Stomach (tissue), 9 donors: Measurements from ENCODE around the gene SLIT1. TPM values are rescaled to one million over a fixed set of nuclear protein-coding genes. Genes with fewer than 3 reads are reported as not detected.

Source experiments
- DNase-seq, 2 donors: peaks; one replicate each; pipeline versions ENCODE4 v3.0.0 to v3.0.0-alpha.2; 2013 to 2019
- H3K27ac ChIP-seq, 5 donors: fragments of 200-600 bp in 4 of 5; sonication (generic) in 4 of 5; one replicate each; pipeline ENCODE4 v1.5.1; 2013 to 2019; ENCODE audit warnings: mild to moderate bottlenecking in 1 of 5, moderate library complexity in 1 of 5
- H3K27me3 ChIP-seq, 3 donors: fragments of 200-600 bp; sonication (generic); one replicate each; pipeline ENCODE4 v1.5.1; 2017 to 2019; ENCODE audit warnings: mixed run types in 1 of 3
- H3K36me3 ChIP-seq, 4 donors: fragments of 200-600 bp; sonication (generic); 1 replicate in 3 of 4; 2 replicates in 1 of 4; pipeline ENCODE4 v1.5.1; 2016 to 2019
- H3K4me1 ChIP-seq, 4 donors: fragments of 200-600 bp; sonication (generic); one replicate each; pipeline ENCODE4 v1.5.1; 2016 to 2019
- H3K4me3 ChIP-seq, 4 donors: fragments of 200-600 bp; sonication (generic) in 3 of 4; one replicate each; pipeline ENCODE4 v1.5.1; 2016 to 2019; ENCODE audit warnings: mild to moderate bottlenecking in 1 of 4
- H3K9me3 ChIP-seq, 4 donors: fragments of 200-600 bp; sonication (generic); one replicate each; pipeline ENCODE4 v1.5.1; 2016 to 2019
- EP300 ChIP-seq: sonication (generic); formaldehyde crosslinking; IDR thresholded peaks from one replicate; pipeline ENCODE4 v1.6.1; 2017; ENCODE audit warnings: antibody characterized with exemption
- POLR2A ChIP-seq, 4 donors: fragments of 450-650 bp; IDR thresholded peaks; one replicate each; pipeline ENCODE4 v1.6.1; 2016; ENCODE audit warnings: antibody characterized with exemption in 4 of 4, control low read depth in 2 of 4, mild to moderate bottlenecking in 1 of 4, moderate library complexity in 1 of 4
- POLR2AphosphoS5 ChIP-seq, 3 donors: sonication (generic); formaldehyde crosslinking; IDR thresholded peaks; one replicate each; pipeline ENCODE4 v1.6.1; 2016; ENCODE audit warnings: antibody characterized with exemption in 3 of 3
- WGBS, 5 donors: extraction: QIAGEN DNeasy Blood & Tissue Kit in 3 of 5; methylation state at CpG; one replicate each; pipeline versions ENCODE4 v1.1.5 to v1.1.7; 2013 to 2018; 5-methylcytosine and 5-hydroxymethylcytosine counted together
- intact Hi-C: fragments of 100-400 bp; cut with DNase I; formaldehyde crosslinking; loops from one replicate; pipeline ENCODE4 v1.15.1; 2023; ENCODE audit warnings: low total_unique reads
- polyA plus RNA-seq, 3 donors: library from polyadenylated mRNA; stranded (reverse); fragments of 200-250 nt; gene quantifications; one replicate each; pipeline ENCODE4 v1.2.3, GENCODE V29; 2013
- total RNA-seq, 5 donors: library from RNA; depleted of rRNA; stranded (reverse); fragments of >200 nt; gene quantifications; one replicate each; pipeline versions ENCODE4 v1.1.0 to v1.2.3, GENCODE V29; 2014 to 2016
- TF ChIP-seq, protein P1 (sequence below), 7 experiments: fragments of 450-650 bp in 4 of 7; fragments of 200-600 bp in 3 of 7; sonication (generic) in 3 of 7; IDR thresholded peaks; one replicate each; pipeline ENCODE4 v1.5.1; 2016 to 2019; ENCODE audit warnings: antibody characterized with exemption in 7 of 7, control low read depth in 2 of 7, mild to moderate bottlenecking in 1 of 7
- donor health status: healthy with polysubstance abuse.
- donor health status: Bipolar disorder and iron deficiency.
- donor health status: healthy.

SLIT1 gene
- total and polyA plus RNA-seq, 8 donors = under 0.01 to 6.1 (median 0.44) TPM

DNA sequence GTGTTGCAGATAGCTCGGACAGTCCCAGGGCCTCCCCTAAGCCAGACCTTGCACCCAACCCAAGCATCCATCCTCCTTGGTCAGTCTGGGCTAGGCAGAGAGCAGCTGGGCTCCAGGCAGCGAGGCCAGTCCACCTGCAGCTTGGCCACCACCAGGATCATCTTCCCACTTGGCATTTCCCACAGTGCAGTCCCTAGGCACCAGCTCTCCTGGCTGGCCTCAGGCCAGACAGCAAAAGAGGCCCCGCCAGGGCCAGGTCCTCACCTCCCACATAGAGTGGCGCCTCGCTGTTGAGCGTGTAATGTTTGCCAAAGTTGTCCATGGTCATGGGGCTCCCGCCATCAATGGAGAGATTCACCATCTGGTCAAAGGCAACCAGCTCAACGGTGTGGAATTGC is 182.0 kb downstream of the SLIT1 start:
- Histone ChIP-seq H3K4me1 (peaks cover 0 to 2% (median under 1%) of the 10 kb centered on the region in 4 donors), H3K36me3 (no peaks in the 10 kb centered on the region), H3K4me3 (no peak overlapping the region), H3K27me3 (no peaks in the 10 kb centered on the region), H3K27ac (no peak overlapping the region), H3K9me3 (peaks cover 0 to 22% (median 10%) of the 10 kb centered on the region in 4 donors)
- WGBS, 5 donors = 92 to 93% (median 93%) methylated on average over 6 to 8 of the region's 8 CpGs
- intact Hi-C loops = no loop called here
- TF ChIP-seq, protein P1, sequence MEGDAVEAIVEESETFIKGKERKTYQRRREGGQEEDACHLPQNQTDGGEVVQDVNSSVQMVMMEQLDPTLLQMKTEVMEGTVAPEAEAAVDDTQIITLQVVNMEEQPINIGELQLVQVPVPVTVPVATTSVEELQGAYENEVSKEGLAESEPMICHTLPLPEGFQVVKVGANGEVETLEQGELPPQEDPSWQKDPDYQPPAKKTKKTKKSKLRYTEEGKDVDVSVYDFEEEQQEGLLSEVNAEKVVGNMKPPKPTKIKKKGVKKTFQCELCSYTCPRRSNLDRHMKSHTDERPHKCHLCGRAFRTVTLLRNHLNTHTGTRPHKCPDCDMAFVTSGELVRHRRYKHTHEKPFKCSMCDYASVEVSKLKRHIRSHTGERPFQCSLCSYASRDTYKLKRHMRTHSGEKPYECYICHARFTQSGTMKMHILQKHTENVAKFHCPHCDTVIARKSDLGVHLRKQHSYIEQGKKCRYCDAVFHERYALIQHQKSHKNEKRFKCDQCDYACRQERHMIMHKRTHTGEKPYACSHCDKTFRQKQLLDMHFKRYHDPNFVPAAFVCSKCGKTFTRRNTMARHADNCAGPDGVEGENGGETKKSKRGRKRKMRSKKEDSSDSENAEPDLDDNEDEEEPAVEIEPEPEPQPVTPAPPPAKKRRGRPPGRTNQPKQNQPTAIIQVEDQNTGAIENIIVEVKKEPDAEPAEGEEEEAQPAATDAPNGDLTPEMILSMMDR (IDR thresholded peaks at IDR 0.05) = no peak
- no peak for TF ChIP-seq POLR2AphosphoS5 (IDR thresholded peaks at IDR 0.05)
- TF ChIP-seq POLR2A (IDR thresholded peaks at IDR 0.05) = no peak
- no peak for TF ChIP-seq EP300
- no peak for DNase-seq

DNA sequence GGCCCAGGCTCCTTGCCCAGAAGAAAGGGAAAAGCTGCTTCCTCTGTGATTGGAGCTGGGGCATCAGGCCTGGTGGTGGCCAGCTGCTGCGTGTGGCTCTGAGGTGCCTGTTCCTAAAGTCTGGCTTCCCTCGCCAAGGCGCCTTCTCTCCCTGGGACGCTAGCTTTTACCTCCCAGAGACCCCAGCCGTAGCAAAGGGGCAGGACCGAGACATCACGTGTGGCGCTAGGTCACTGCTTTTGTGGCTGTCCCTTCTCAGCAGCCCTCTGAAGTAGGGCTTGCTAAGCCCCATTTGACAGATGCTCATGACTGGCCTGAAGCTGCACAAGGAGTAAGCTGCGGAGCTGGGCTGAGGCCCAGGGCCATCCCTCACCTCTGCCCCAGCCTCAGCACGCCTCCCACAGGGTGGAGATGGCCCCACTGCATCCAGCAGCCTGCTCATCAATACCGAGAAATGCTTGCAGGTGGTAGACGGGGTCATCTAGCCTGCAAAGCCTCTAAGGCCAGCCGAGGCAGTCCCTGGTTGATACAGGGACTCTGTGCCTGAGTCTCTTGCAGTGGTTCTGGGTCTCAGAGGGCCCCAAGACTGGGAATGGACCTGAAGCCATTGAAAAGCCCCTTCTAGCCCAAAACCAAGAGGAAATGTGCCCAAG is 182.5 kb downstream of the SLIT1 start:
- no peak for TF ChIP-seq EP300
- TF ChIP-seq POLR2AphosphoS5 (IDR thresholded peaks at IDR 0.05) = no peak
- no peak for TF ChIP-seq POLR2A (IDR thresholded peaks at IDR 0.05)
- TF ChIP-seq, protein P1 (IDR thresholded peaks at IDR 0.05) = no peak
- Histone ChIP-seq H3K27me3 (no peaks in the 10 kb centered on the region), H3K4me3 (no peak overlapping the region), H3K9me3 (peaks cover 0 to 20% (median 9%) of the 10 kb centered on the region in 4 donors), H3K4me1 (peaks cover 0 to 7% (median 3%) of the 10 kb centered on the region in 4 donors), H3K27ac (no peak overlapping the region), H3K36me3 (no peaks in the 10 kb centered on the region)
- DNase-seq = no peak
- intact Hi-C loops = no loop called here
- WGBS, 5 donors = 87 to 94% (median 90%) methylated on average over 13 of the region's 13 CpGs

DNA sequence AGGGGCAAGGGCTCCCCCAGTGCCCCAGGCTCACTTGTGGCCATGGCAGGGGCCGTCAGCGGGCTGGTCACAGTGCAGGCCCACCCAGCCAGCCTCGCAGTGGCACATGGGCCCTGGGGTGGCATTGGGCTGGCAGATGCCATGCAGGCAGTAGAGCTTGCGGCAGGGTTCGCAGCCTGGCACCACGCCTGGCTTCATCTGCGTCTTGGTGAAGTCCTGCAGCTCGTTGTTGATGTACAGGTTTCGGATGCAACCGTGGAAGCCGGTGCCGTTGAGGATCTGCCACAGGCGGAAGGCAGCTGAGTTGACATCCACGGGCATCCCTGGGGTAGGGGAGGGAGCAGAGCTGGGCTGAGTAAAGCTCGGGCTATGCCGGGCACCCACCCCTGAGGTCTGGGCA is 183.1 kb downstream of the SLIT1 start:
- WGBS, 5 donors = 86 to 95% (median 94%) methylated on average over 9 to 16 of the region's 16 CpGs
- Histone ChIP-seq H3K36me3 (no peaks in the 10 kb centered on the region), H3K4me1 (peaks cover 0 to 10% (median 4%) of the 10 kb centered on the region in 4 donors), H3K9me3 (peaks cover 0 to 14% (median 4%) of the 10 kb centered on the region in 4 donors), H3K27me3 (no peaks in the 10 kb centered on the region), H3K27ac (no peak overlapping the region), H3K4me3 (no peak overlapping the region)
- intact Hi-C loops = no loop called here
- no peak for DNase-seq
- TF ChIP-seq EP300 = no peak
- TF ChIP-seq POLR2A (IDR thresholded peaks at IDR 0.05) = no peak
- no peak for TF ChIP-seq POLR2AphosphoS5 (IDR thresholded peaks at IDR 0.05)
- TF ChIP-seq, protein P1 (IDR thresholded peaks at IDR 0.05) = no peak

DNA sequence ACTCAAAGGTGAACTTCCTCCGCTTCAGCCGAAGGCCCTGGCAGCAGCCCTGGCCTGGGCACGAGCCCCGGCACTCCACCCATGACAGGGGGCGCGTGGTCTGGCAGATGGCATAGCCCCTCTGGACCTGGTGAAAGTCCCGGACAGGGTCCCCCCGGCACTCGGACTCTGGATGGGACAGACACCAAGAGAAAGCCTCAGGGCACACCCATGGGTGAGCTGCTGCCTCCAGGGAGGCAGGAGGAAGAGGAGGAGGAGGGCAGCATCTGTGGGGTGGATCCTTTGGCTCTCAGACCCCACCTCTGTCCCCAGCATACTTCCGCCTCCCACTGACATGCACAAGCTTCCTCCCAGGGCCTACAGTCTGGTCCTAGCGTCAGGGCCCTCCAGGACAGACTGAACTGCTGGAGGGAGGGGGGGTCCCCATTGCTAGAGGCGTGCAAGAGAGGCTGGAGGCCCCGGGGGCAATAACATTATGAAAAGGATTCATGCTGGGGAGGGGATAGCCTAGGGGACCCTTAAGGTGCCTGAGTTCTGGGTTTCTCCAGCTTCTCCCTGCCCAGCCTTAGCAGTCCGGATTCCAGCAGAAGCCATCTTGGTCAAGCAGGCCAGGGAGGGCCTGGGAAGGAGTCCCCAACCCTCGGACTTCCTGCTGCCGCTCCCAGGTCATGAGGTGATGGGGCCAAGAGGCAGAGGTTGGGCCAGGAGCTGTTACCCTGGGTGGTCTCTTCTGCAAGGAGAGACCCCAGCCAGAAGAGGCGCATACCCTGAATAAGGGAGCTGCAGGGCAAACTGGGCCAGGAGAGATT is 184.4 kb downstream of the SLIT1 start:
- DNase-seq = no peak
- TF ChIP-seq POLR2AphosphoS5 (IDR thresholded peaks at IDR 0.05) = no peak
- TF ChIP-seq POLR2A (IDR thresholded peaks at IDR 0.05) = no peak
- no peak for TF ChIP-seq EP300
- TF ChIP-seq, protein P1 (IDR thresholded peaks at IDR 0.05) = no peak
- intact Hi-C loops = no loop called here
- Histone ChIP-seq H3K27ac (no peak overlapping the region), H3K36me3 (no peaks in the 10 kb centered on the region), H3K27me3 (no peaks in the 10 kb centered on the region), H3K9me3 (peaks cover 0 to 3% (median 0%) of the 10 kb centered on the region in 4 donors), H3K4me3 (no peak overlapping the region), H3K4me1 (peaks cover 0 to 10% (median 4%) of the 10 kb centered on the region in 4 donors)
- 86 to 89% (median 89%) methylated on average over 13 to 17 of the region's 17 CpGs for WGBS, 5 donors
